Progenitor cell of endocrine pancreas (in vitro differentiated cells): ENCODE measurements around the gene DGKH. TPM values are rescaled to one million over a fixed set of nuclear protein-coding genes. Genes with fewer than 3 reads are reported as not detected.
"Not testable (repeated sequence)": the region's sequence is repeated elsewhere in the genome, so short reads cannot be mapped to it uniquely, and the experiment has no call there.

Experiments used
- DNase-seq: peaks from one replicate; pipeline ENCODE4 v3.0.0; 2021; ENCODE audit warnings: low spot score; ENCODE audit not compliant: unreplicated experiment
- H3K27ac Mint-ChIP-seq: 2 replicates; pipeline ENCODE4 v1.8.0; 2021; ENCODE audit warnings: mild to moderate bottlenecking, moderate library complexity, mixed read lengths
- H3K27me3 Mint-ChIP-seq: 2 replicates; pipeline ENCODE4 v1.8.0; 2021; ENCODE audit warnings: mixed read lengths
- H3K36me3 Mint-ChIP-seq: 2 replicates; pipeline ENCODE4 v1.8.0; 2022; ENCODE audit warnings: mixed read lengths; ENCODE audit not compliant: insufficient read depth
- H3K4me1 Mint-ChIP-seq: 2 replicates; pipeline ENCODE4 v1.8.0; 2021; ENCODE audit warnings: low read depth, mixed read lengths
- H3K4me3 Mint-ChIP-seq: 2 replicates; pipeline ENCODE4 v1.8.0; 2021; ENCODE audit warnings: low read depth, mild to moderate bottlenecking, moderate library complexity, mixed read lengths
- H3K9me3 Mint-ChIP-seq: 2 replicates; pipeline ENCODE4 v1.8.0; 2021; ENCODE audit warnings: low read depth, mixed read lengths
- CTCF ChIP-seq: fragments of 200-600 bp; sonication (generic); IDR thresholded peaks from one replicate; pipeline ENCODE4 v1.5.0; 2021; ENCODE audit warnings: antibody characterized with exemption, mild to moderate bottlenecking; ENCODE audit not compliant: unreplicated experiment
- total RNA-seq: library from RNA; stranded (reverse); gene quantifications from 2 replicates; pipeline ENCODE4 v1.2.1, GENCODE V29; 2021

Gene DGKH
- total RNA-seq, 1 donor from 2014 or later = 5.3 TPM

GRCh38 chr13:42136518-42136917 lies 88.1 kb downstream of the DGKH start:
- no peak for TF ChIP-seq CTCF
- no peak overlapping the region for H3K27ac Mint-ChIP-seq
- DNase-seq = no peak
- no peaks in the 10 kb centered on the region for H3K27me3 Mint-ChIP-seq
- H3K4me1 Mint-ChIP-seq = no peaks in the 10 kb centered on the region
- peaks cover 4% of the 10 kb centered on the region for H3K36me3 Mint-ChIP-seq
- H3K4me3 Mint-ChIP-seq = no peak overlapping the region
- peaks cover 5% of the 10 kb centered on the region for H3K9me3 Mint-ChIP-seq

DNA sequence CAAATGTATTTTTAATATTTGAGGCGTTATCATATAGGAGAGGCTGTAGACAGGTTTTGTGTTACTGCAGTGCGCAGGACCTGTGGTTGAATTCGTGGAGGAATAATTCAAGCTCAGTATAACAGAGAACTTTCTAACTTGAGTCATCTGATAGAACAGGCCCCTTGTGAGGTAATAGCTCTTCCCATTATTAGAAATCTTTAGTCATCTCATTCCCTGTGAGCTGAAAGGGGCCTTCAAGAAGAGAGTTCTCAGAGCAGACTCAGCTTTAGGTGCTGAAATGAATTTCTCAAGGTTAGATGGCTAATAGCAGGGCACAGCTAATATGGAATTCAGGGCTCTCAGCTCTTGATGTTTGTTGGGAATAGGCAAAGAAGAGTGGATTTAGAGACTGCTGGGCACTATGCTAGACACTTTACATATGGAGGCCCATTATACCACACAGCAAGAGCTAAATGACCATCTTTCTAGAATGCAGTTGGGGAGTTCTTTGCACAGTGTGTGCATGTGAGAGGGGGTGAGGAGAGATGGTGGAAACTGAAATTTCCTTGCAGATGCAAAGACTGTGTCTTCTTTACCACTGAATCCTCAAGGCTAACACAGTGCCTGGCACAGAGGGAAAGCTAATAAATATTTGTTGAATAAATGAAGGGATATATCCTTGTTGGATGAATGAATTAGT lies 89.5 kb downstream of the DGKH start:
- peaks cover 5% of the 10 kb centered on the region for H3K36me3 Mint-ChIP-seq
- peaks cover 6% of the 10 kb centered on the region for H3K9me3 Mint-ChIP-seq
- DNase-seq = no peak
- H3K4me1 Mint-ChIP-seq = no peaks in the 10 kb centered on the region
- H3K27me3 Mint-ChIP-seq = no peaks in the 10 kb centered on the region
- H3K27ac Mint-ChIP-seq = no peak overlapping the region
- H3K4me3 Mint-ChIP-seq = no peak overlapping the region
- no peak for TF ChIP-seq CTCF

DNA sequence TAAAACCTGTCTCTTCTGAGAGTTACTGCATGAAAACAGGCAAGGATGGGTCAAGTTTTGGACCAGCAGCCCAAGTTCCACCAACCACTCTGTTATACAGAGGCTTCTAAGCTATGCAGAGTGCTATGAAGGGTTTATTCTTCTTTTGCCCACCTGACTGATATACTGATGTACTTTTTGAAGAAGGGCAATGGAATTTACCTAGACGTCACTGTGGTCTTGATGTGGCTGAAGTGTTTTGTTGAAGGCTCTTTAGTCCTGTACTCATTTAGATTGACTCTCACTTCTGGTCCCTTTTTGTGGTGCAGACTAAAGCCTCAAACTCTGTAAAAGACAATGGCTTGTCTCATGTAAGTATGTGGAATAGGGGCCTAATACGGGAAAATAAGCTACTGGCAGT lies 92.0 kb downstream of the DGKH start:
- H3K27me3 Mint-ChIP-seq = no peaks in the 10 kb centered on the region
- no peaks in the 10 kb centered on the region for H3K4me1 Mint-ChIP-seq
- DNase-seq = no peak
- no peak for TF ChIP-seq CTCF
- no peak overlapping the region for H3K27ac Mint-ChIP-seq
- no peak overlapping the region for H3K4me3 Mint-ChIP-seq
- peaks cover 5% of the 10 kb centered on the region for H3K36me3 Mint-ChIP-seq
- H3K9me3 Mint-ChIP-seq = peaks cover 6% of the 10 kb centered on the region

DNA sequence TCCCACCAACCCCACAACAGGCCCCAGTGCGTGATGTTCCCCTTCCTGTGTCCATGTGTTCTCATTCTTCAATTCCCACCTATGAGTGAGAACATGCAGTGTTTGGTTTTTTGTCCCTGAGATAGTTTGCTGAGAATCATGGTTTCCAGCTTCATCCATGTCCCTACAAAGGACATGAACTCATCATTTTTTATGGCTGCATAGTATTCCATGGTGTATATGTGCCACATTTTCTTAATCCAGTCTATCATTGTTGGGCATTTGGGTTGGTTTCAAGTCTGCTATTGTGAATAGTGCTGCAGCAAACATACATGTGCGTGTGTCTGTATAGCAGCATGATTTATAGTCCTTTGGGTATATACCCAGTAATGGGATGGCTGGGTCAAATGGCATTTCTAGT lies 92.6 kb downstream of the DGKH start:
- H3K27me3 Mint-ChIP-seq, H3K27ac Mint-ChIP-seq, H3K4me1 Mint-ChIP-seq, DNase-seq, H3K36me3 Mint-ChIP-seq, H3K9me3 Mint-ChIP-seq, H3K4me3 Mint-ChIP-seq: not testable (repeated sequence)

- H3K4me3 Mint-ChIP-seq = no peak overlapping the region
- no peaks in the 10 kb centered on the region for H3K27me3 Mint-ChIP-seq
- H3K27ac Mint-ChIP-seq = no peak overlapping the region
- H3K4me1 Mint-ChIP-seq = no peaks in the 10 kb centered on the region
- no peak for TF ChIP-seq CTCF
- no peak for DNase-seq
- H3K9me3 Mint-ChIP-seq = peaks cover 3% of the 10 kb centered on the region
- peaks cover 2% of the 10 kb centered on the region for H3K36me3 Mint-ChIP-seq
These were observed 97.9 kb downstream of the DGKH start for GRCh38 chr13:42146359-42146758.

- Mint-ChIP-seq H3K4me3 (no peak overlapping the region), H3K27ac (no peak overlapping the region), H3K36me3 (no peaks in the 10 kb centered on the region), H3K27me3 (no peaks in the 10 kb centered on the region), H3K4me1 (peaks cover 1% of the 10 kb centered on the region), H3K9me3 (no peaks in the 10 kb centered on the region)
- TF ChIP-seq CTCF = no peak
- DNase-seq = no peak
These were observed 100.1 kb downstream of the DGKH start for GRCh38 chr13:42148538-42148937.
